NOMO-1 treated with DMSO at 0.1 percent for 48 hours (cell line): ENCODE data around the gene NARS2.

Experiments used
- DNase-seq: peaks from one replicate; lab custom pipeline; 2025; ENCODE audit not compliant: unreplicated experiment; lab: John Stamatoyannopoulos, UW

NARS2 gene

GRCh38 chr11:78417175-78417887 lies 157.3 kb downstream of the NARS2 start, which contains the start of gene GAB2:
GAB2 (minus strand) TSS chr11:78417820; CDS start chr11:78417720, 100 bp downstream.
- DNase-seq, result no peak

GRCh38 chr11:78416285-78417174 lies 158.1 kb downstream of the NARS2 start:
- peak; percentile 90 for DNase-seq

- DNase-seq, result no peak
These were observed 159.3 kb downstream of the NARS2 start for GRCh38 chr11:78415338-78415737.

- no peak for DNase-seq
These were observed 160.2 kb downstream of the NARS2 start for GRCh38 chr11:78414321-78415051.

GRCh38 chr11:78408619-78409018 lies 166.0 kb downstream of the NARS2 start:
- DNase-seq, result no peak

- DNase-seq, result no peak
These were observed 168.0 kb downstream of the NARS2 start for GRCh38 chr11:78406568-78407196.

- no peak for DNase-seq
These were observed 168.9 kb downstream of the NARS2 start for GRCh38 chr11:78405805-78406204.

GRCh38 chr11:78403781-78404180 lies 170.9 kb downstream of the NARS2 start:
- no peak for DNase-seq

GRCh38 chr11:78402847-78403246 lies 171.8 kb downstream of the NARS2 start:
- DNase-seq, result no peak

- DNase-seq, result no peak
These were observed 174.0 kb downstream of the NARS2 start for GRCh38 chr11:78400702-78401101.

- DNase-seq, result no peak
These were observed 174.5 kb downstream of the NARS2 start for GRCh38 chr11:78400116-78400515.

GRCh38 chr11:78399136-78399535 lies 175.5 kb downstream of the NARS2 start:
- no peak for DNase-seq

- no peak for DNase-seq
These were observed 175.9 kb downstream of the NARS2 start for GRCh38 chr11:78398715-78399114.

GRCh38 chr11:78397398-78397797 lies 177.3 kb downstream of the NARS2 start:
- DNase-seq, result peak; percentile 85

- no peak for DNase-seq
These were observed 179.1 kb downstream of the NARS2 start for GRCh38 chr11:78395597-78395996.

GRCh38 chr11:78392854-78393253 lies 181.8 kb downstream of the NARS2 start:
- no peak for DNase-seq

- DNase-seq, result no peak
These were observed 183.2 kb downstream of the NARS2 start for GRCh38 chr11:78391424-78391823.

GRCh38 chr11:78390809-78391208 lies 183.9 kb downstream of the NARS2 start:
- DNase-seq, result peak; percentile 71

GRCh38 chr11:78386215-78386941 lies 188.3 kb downstream of the NARS2 start:
- no peak for DNase-seq
